Measurements from ENCODE around the gene ENAH.

DNA sequence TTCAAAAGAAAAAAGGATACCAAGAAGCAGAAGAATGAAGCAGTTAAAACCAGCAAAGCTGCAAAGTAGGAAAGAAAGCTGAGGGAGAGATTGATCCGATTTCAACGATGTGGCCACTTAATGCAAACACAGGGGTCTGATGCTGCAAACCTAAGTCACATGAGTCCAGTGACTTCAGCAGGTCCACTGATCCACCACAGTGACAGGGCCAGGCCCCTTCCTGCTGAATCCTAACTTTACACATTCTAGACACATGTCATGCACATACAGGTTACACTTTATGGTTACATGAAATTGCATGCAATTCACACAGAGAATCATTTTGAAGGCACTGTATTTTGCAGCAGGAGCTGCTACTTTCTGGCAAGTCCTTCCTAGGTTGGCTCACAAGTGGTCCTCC lies 166.1 kb downstream of the ENAH start:
- no peak for TF ChIP-seq CTCF (IDR thresholded peaks at IDR 0.05; ENCODE audit: insufficient read depth, low read length, poor library complexity, severe bottlenecking)
- no peak for TF ChIP-seq EZH2phosphoT487 (conservative IDR thresholded peaks at IDR 0.05; ENCODE audit: low read length)
